Thyroid gland (tissue), 4 donors: Measurements from ENCODE around the gene SWSAP1.

ENCODE experiments used
- POLR2A ChIP-seq, 2 donors: fragments of 450-650 bp; IDR thresholded peaks; one replicate each; pipeline ENCODE4 v1.6.1; 2017; ENCODE audit warnings: antibody characterized with exemption in 2 of 2, mild to moderate bottlenecking in 2 of 2, moderate library complexity in 1 of 2
- TF ChIP-seq, protein P1 (sequence below), 6 experiments: fragments of 200-600 bp in 3 of 6; fragments of 450-650 bp in 3 of 6; sonication (generic) in 3 of 6; IDR thresholded peaks; one replicate each; pipeline ENCODE4 v1.5.1; 2016 to 2019; ENCODE audit warnings: antibody characterized with exemption in 6 of 6, mild to moderate bottlenecking in 2 of 6, inconsistent platforms in 1 of 6, moderate library complexity in 1 of 6

DNA sequence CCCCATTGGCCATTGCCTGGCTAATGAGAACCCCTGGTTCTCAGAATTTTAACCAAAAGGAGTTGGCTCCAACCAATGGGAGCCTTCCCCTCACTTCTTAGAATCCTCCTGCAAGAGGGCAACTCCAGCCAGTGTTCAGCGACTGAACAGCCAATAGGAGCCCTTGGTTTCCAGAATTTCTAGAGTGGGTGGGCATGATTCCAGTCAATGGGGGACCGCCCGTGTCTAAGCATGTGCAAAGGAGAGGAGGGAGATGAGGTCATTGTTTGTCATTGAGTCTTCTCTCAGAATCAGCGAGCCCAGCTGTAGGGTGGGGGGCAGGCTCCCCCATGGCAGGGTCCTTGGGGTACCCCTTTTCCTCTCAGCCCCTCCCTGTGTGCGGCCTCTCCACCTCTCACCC is 9.5 kb upstream of the SWSAP1 start:
- TF ChIP-seq POLR2A (IDR thresholded peaks at IDR 0.05) = no peak
- TF ChIP-seq, protein P1, sequence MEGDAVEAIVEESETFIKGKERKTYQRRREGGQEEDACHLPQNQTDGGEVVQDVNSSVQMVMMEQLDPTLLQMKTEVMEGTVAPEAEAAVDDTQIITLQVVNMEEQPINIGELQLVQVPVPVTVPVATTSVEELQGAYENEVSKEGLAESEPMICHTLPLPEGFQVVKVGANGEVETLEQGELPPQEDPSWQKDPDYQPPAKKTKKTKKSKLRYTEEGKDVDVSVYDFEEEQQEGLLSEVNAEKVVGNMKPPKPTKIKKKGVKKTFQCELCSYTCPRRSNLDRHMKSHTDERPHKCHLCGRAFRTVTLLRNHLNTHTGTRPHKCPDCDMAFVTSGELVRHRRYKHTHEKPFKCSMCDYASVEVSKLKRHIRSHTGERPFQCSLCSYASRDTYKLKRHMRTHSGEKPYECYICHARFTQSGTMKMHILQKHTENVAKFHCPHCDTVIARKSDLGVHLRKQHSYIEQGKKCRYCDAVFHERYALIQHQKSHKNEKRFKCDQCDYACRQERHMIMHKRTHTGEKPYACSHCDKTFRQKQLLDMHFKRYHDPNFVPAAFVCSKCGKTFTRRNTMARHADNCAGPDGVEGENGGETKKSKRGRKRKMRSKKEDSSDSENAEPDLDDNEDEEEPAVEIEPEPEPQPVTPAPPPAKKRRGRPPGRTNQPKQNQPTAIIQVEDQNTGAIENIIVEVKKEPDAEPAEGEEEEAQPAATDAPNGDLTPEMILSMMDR (IDR thresholded peaks at IDR 0.05) = no peak
